Measurements from ENCODE around the gene MAF. TPM values are rescaled to one million over a fixed set of nuclear protein-coding genes. Genes with fewer than 3 reads are reported as not detected.

MAF gene
- total and polyA plus RNA-seq, 2 of the 13 experiments (the other 11 are each of a cell fraction or from before 2014, with no cell fraction given): 0.07 to 0.31 TPM

GRCh38 chr16:79564671-79565107 is 35.8 kb downstream of the MAF start (continued):
- TF ChIP-seq CEBPB (IDR thresholded peaks at IDR 0.05; ENCODE audit: borderline replicate concordance, low read depth, low read length): peak; percentile 92
- TF ChIP-seq ZNF280D (CRISPR knock-in tag; IDR thresholded peaks at IDR 0.05): 0 out of 2 replicates have a peak, but pooled peaks have one; percentile 18
- peak; percentile 37; the same call in 1 of the 2 replicates for TF ChIP-seq IKZF5 (CRISPR knock-in tag; IDR thresholded peaks at IDR 0.05)
- TF ChIP-seq TRIM24 (CRISPR knock-in tag; IDR thresholded peaks at IDR 0.05): peak; percentile 75; the same call in 1 of the 2 replicates
- TF ChIP-seq ZNF792 (CRISPR knock-in tag; IDR thresholded peaks at IDR 0.05): 0 out of 2 replicates have a peak, but pooled peaks have one; percentile 53
- TF ChIP-seq MBNL3 (CRISPR knock-in tag; conservative IDR thresholded peaks at IDR 0.05): no peak
- peak; percentile 91 for TF ChIP-seq ZNF652 (CRISPR knock-in tag; IDR thresholded peaks at IDR 0.05; ENCODE audit: borderline replicate concordance, low read depth)
- TF ChIP-seq CBFB (CRISPR knock-in tag; IDR thresholded peaks at IDR 0.05): no peak
- peak; percentile 66 for TF ChIP-seq REPIN1 (CRISPR knock-in tag; IDR thresholded peaks at IDR 0.05; ENCODE audit: borderline replicate concordance, low read depth)
- no peak for TF ChIP-seq NR2F6 (IDR thresholded peaks at IDR 0.05)
- peak; percentile 38; the same call in 1 of the 2 replicates for TF ChIP-seq NR2F6 (CRISPR knock-in tag; IDR thresholded peaks at IDR 0.05)
- no peak for TF ChIP-seq ARNTL (CRISPR knock-in tag; IDR thresholded peaks at IDR 0.05)
- TF ChIP-seq ZSCAN5A (CRISPR knock-in tag; IDR thresholded peaks at IDR 0.05; ENCODE audit: borderline replicate concordance): peak; percentile 52; the same call in 1 of the 2 replicates
- TF ChIP-seq SIX1 (CRISPR knock-in tag; IDR thresholded peaks at IDR 0.05; ENCODE audit: borderline replicate concordance): no peak
- no peak for TF ChIP-seq ZNF235 (CRISPR knock-in tag; IDR thresholded peaks at IDR 0.05; ENCODE audit: borderline replicate concordance)
- TF ChIP-seq JARID2 (CRISPR knock-in tag; IDR thresholded peaks at IDR 0.05; ENCODE audit: insufficient replicate concordance): no peak
- no peak for TF ChIP-seq PRDM15 (CRISPR knock-in tag; IDR thresholded peaks at IDR 0.05)
- no peak for TF ChIP-seq MED13 (CRISPR knock-in tag; IDR thresholded peaks at IDR 0.05)
- TF ChIP-seq MYC (CRISPR knock-in tag; IDR thresholded peaks at IDR 0.05; ENCODE audit: borderline replicate concordance): peak; percentile 44; the same call in 1 of the 2 replicates
- no peak for TF ChIP-seq ZFY (CRISPR knock-in tag; IDR thresholded peaks at IDR 0.05)
